MCF 10A (cell line): Measurements from ENCODE around the gene KCNT2. TPM values are rescaled to one million over a fixed set of nuclear protein-coding genes. Genes with fewer than 3 reads are reported as not detected.

ENCODE experiments used
- BruUV-seq: library from RNA; stranded (reverse); fragments of 400-500 nt; replicated peaks from 2 replicates; lab custom pipeline; 2021; lab: Mats Ljungman, UMichigan
- CTCF ChIA-PET: fragments of 300-600 bp; sonication (Branson Sonifier 250); formaldehyde crosslinking; extraction: SDS; loops from one replicate; lab custom pipeline; 2021; ENCODE audit warnings: antibody characterized with exemption, inconsistent platforms; lab: Yijun Ruan, JAX
- POLR2A ChIA-PET: fragments of 300-600, 350-650 bp; sonication (Branson Sonifier 250); formaldehyde crosslinking; extraction: SDS; loops from one replicate; lab custom pipeline; 2020; ENCODE audit warnings: antibody characterized with exemption, inconsistent platforms; lab: Yijun Ruan, JAX
- DNase-seq: peaks from one replicate; pipeline ENCODE4 v3.0.0-alpha.2; 2018; ENCODE audit not compliant: unreplicated experiment
- H3K27ac Mint-ChIP-seq: one replicate; pipeline ENCODE4 v1.8.0; 2022; ENCODE audit warnings: mild to moderate bottlenecking, low read depth, mixed read lengths; ENCODE audit not compliant: unreplicated experiment
- H3K27me3 Mint-ChIP-seq: one replicate; pipeline ENCODE4 v1.8.0; 2022; ENCODE audit warnings: mixed read lengths; ENCODE audit not compliant: insufficient read depth, unreplicated experiment
- H3K36me3 Mint-ChIP-seq: one replicate; pipeline ENCODE4 v1.8.0; 2022; ENCODE audit warnings: mild to moderate bottlenecking, moderate library complexity, mixed read lengths; ENCODE audit not compliant: insufficient read depth, unreplicated experiment
- H3K4me1 Mint-ChIP-seq: one replicate; pipeline ENCODE4 v1.8.0; 2022; ENCODE audit warnings: mixed read lengths; ENCODE audit not compliant: insufficient read depth, unreplicated experiment
- H3K4me3 Mint-ChIP-seq: one replicate; pipeline ENCODE4 v1.8.0; 2022; ENCODE audit warnings: mild to moderate bottlenecking, moderate library complexity, mixed read lengths; ENCODE audit not compliant: unreplicated experiment
- H3K9me3 Mint-ChIP-seq: one replicate; pipeline ENCODE4 v1.8.0; 2022; ENCODE audit warnings: mixed read lengths; ENCODE audit not compliant: unreplicated experiment
- intact Hi-C: fragments of 100-400 bp; cut with micrococcal nuclease; formaldehyde crosslinking; loops from 2 replicates; pipeline ENCODE4 v1.14.1; 2022
- total RNA-seq: library from RNA; stranded (reverse); gene quantifications from 2 replicates; pipeline ENCODE4 v1.2.3, GENCODE V29; 2022
- TF ChIP-seq, protein P1 (sequence below): fragments of 200-600 bp; IDR thresholded peaks from one replicate; pipeline ENCODE4 v1.8.0; 2022; ENCODE audit warnings: antibody characterized with exemption, mild to moderate bottlenecking; ENCODE audit not compliant: unreplicated experiment

Gene KCNT2
- total RNA-seq, 1 experiment from 2014 or later: 1.5 TPM

DNA sequence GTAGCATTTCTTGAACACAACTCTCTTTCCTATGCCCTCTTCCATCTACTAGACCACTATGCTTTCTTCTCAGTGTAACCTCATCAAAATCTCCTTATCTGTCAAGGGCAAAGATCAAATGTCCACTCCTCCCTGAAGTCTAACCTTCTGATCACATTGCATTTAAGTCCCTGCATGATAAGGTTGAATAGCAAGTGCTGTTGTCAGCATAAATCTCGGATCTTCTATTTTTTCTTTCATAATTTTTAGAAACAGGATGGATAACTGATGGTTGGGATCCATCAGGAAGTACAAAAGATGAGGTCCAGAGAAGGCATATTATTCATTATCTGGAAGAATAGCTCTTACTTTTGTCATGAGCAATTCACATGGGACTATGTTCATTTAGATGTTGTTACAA, 41.0 kb downstream of the KCNT2 start:
- intact Hi-C loops: no loop called here
- Mint-ChIP-seq H3K4me1 (no peaks in the 10 kb centered on the region), H3K4me3 (no peak overlapping the region), H3K9me3 (peaks cover 13% of the 10 kb centered on the region), H3K36me3 (no peaks in the 10 kb centered on the region), H3K27me3 (no peaks in the 10 kb centered on the region), H3K27ac (no peak overlapping the region)
- DNase-seq: no peak
- TF ChIP-seq, protein P1, sequence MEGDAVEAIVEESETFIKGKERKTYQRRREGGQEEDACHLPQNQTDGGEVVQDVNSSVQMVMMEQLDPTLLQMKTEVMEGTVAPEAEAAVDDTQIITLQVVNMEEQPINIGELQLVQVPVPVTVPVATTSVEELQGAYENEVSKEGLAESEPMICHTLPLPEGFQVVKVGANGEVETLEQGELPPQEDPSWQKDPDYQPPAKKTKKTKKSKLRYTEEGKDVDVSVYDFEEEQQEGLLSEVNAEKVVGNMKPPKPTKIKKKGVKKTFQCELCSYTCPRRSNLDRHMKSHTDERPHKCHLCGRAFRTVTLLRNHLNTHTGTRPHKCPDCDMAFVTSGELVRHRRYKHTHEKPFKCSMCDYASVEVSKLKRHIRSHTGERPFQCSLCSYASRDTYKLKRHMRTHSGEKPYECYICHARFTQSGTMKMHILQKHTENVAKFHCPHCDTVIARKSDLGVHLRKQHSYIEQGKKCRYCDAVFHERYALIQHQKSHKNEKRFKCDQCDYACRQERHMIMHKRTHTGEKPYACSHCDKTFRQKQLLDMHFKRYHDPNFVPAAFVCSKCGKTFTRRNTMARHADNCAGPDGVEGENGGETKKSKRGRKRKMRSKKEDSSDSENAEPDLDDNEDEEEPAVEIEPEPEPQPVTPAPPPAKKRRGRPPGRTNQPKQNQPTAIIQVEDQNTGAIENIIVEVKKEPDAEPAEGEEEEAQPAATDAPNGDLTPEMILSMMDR: no peak
- CTCF ChIA-PET: no interaction called here
- BruUV-seq: no TSS peak
- POLR2A ChIA-PET: interaction anchor here (0.6 kb wide), 1 partner anchor 1696 kb away, joined by 3 read pairs; no protein-coding TSS in a partner anchor

DNA sequence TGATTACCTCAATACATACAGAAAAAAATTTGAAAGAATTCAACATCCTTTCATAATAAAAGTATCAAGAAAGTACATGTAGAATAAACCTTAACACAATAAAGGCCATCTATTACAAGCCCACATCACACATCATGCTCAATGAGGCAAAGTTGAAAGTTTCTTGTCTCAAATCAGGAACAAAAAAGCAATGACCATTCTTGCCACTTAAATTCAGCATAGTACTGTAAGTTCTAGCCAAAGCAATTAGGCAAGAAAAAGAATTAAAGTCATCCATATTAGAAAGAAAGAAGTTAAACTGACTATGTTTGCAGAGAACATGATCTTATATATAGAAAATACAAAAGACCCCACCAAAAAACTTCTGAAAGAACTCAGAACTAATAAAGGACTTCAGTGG, 44.5 kb downstream of the KCNT2 start:
- no TSS peak for BruUV-seq
- TF ChIP-seq, protein P1: no peak
- intact Hi-C loops: no loop called here
- H3K4me1 Mint-ChIP-seq: no peaks in the 10 kb centered on the region
- H3K9me3 Mint-ChIP-seq: peaks cover 13% of the 10 kb centered on the region
- CTCF ChIA-PET: no interaction called here
- H3K36me3 Mint-ChIP-seq: no peaks in the 10 kb centered on the region
- no peak for DNase-seq
- H3K27ac Mint-ChIP-seq: no peak overlapping the region
- H3K4me3 Mint-ChIP-seq: no peak overlapping the region
- no peaks in the 10 kb centered on the region for H3K27me3 Mint-ChIP-seq
- POLR2A ChIA-PET: no interaction called here

DNA sequence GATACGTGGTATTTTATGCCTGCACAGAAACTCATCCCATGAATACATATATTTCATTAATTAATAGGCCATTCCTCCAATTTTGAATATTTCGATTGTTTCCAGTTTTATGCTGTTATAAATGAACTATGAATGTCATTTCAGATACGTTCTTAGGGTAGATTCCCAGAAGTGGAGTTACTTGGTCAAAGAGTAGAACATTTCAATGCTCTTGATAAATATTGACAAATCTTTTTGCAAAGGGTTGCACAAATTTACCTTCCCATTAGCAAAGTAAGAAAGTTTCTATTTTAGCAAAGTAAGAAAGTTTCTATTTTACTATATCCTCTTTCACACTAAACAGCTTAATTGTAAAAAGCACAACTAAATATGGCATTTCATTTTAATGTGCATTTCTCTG, 48.9 kb downstream of the KCNT2 start:
- TF ChIP-seq, protein P1: no peak
- ChIA-PET CTCF (interaction anchor here (1.4 kb wide), 1 partner anchor 9 kb away, joined by 5 read pairs; no protein-coding TSS in a partner anchor), POLR2A (interaction anchor here (1.3 to 2.2 kb wide), 3 partner anchors 11 to 92 kb away, joined by 3 to 11 read pairs (median 4); partner anchors contain the start of gene CFH)
- Mint-ChIP-seq H3K27me3 (no peaks in the 10 kb centered on the region), H3K27ac (no peak overlapping the region), H3K9me3 (peaks cover 14% of the 10 kb centered on the region), H3K4me1 (no peaks in the 10 kb centered on the region), H3K36me3 (no peaks in the 10 kb centered on the region), H3K4me3 (no peak overlapping the region)
- intact Hi-C loops: loop anchor here (5.0 kb wide), 2 partner anchors 93 to 202 kb away; partner anchors contain the start of gene CFH
- no peak for DNase-seq
- no TSS peak for BruUV-seq

DNA sequence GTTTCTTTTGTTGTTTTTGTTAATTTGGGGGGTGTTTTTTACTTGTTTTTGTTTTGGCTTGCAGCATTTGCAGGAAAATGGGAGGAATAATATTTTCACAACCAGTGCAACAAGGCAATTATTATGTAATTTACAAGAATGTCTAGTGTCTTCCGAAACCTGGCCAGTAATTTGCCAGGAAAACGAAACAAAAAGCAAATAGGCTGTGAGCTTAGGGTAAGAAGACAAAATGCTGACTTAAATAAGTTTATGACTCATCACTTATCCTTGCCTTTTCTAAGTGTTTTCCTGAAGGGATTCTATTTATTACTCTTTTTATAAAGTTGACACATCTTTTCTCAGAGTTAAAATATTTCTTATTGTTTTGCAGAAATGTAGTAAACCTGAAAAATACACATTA, 49.8 kb downstream of the KCNT2 start:
- H3K4me3 Mint-ChIP-seq: peak overlapping the region; percentile 77
- CTCF ChIA-PET: interaction anchor here (0.6 to 1.4 kb wide), 4 partner anchors 10 to 884 kb away, joined by 3 to 5 read pairs (median 4); no protein-coding TSS in a partner anchor
- H3K27me3 Mint-ChIP-seq: no peaks in the 10 kb centered on the region
- no TSS peak for BruUV-seq
- H3K27ac Mint-ChIP-seq: peak overlapping the region; percentile 37
- H3K36me3 Mint-ChIP-seq: no peaks in the 10 kb centered on the region
- peaks cover 22% of the 10 kb centered on the region for H3K9me3 Mint-ChIP-seq
- TF ChIP-seq, protein P1: no peak
- no peaks in the 10 kb centered on the region for H3K4me1 Mint-ChIP-seq
- POLR2A ChIA-PET: interaction anchor here (0.7 to 2.2 kb wide), 9 partner anchors 12 to 666 kb away, joined by 3 to 11 read pairs (median 4); partner anchors contain the start of gene CFH
- peak; percentile 90 for DNase-seq
- intact Hi-C loops: loop anchor here (5.0 kb wide), 2 partner anchors 94 to 201 kb away; partner anchors contain the start of gene CFH
